DOHH2 (cell line): Measurements from ENCODE around the gene KDM4C.

Experiments used
- H3F3A ChIP-seq: fragments of 200-600 bp; sonication (generic), shearing (Covaris generic); 2 replicates; pipeline ENCODE4 v1.6.0; 2016; ENCODE audit warnings: antibody characterized with exemption, mild to moderate bottlenecking; ENCODE audit not compliant: control insufficient read depth, insufficient read depth
- H3K27ac ChIP-seq: fragments of 200-600 bp; sonication (generic); 2 replicates; pipeline ENCODE4 v1.5.1; 2014; ENCODE audit warnings: low read depth, mild to moderate bottlenecking, low read length, moderate library complexity
- H3K27me3 ChIP-seq: fragments of 200-600 bp; sonication (generic); 2 replicates; pipeline ENCODE4 v1.6.1; 2014; ENCODE audit warnings: mild to moderate bottlenecking, low read length, mixed read lengths; ENCODE audit not compliant: control insufficient read depth
- H3K36me3 ChIP-seq: fragments of 200-600 bp; sonication (generic); 2 replicates; pipeline ENCODE4 v1.6.1; 2014; ENCODE audit warnings: mild to moderate bottlenecking, low read length, moderate library complexity, mixed read lengths; ENCODE audit not compliant: control insufficient read depth
- H3K4me1 ChIP-seq: fragments of 200-600 bp; sonication (generic); 2 replicates; pipeline ENCODE4 v1.6.1; 2014; ENCODE audit warnings: mild to moderate bottlenecking, low read length, mixed read lengths; ENCODE audit not compliant: control insufficient read depth
- H3K4me2 ChIP-seq: fragments of 200-600 bp; sonication (generic); 2 replicates; pipeline ENCODE4 v1.6.0; 2014; ENCODE audit warnings: mild to moderate bottlenecking, low read length, moderate library complexity
- H3K4me3 ChIP-seq: fragments of 200-600 bp; sonication (generic); 2 replicates; pipeline ENCODE4 v1.5.1; 2014; ENCODE audit warnings: mild to moderate bottlenecking, low read length, mixed read lengths
- H3K79me2 ChIP-seq: fragments of 200-600 bp; sonication (generic); 2 replicates; pipeline ENCODE4 v1.6.1; 2014; ENCODE audit warnings: mild to moderate bottlenecking, low read length, mixed read lengths; ENCODE audit not compliant: control insufficient read depth
- H3K9me2 ChIP-seq: fragments of 200-600 bp; sonication (generic); replicated peaks from 2 replicates; pipeline ENCODE4 v1.6.1; 2014; ENCODE audit warnings: mild to moderate bottlenecking, low read length, mixed read lengths; ENCODE audit not compliant: control insufficient read depth
- H3K9me3 ChIP-seq: fragments of 200-600 bp; sonication (generic); 2 replicates; pipeline ENCODE4 v1.6.1; 2014; ENCODE audit warnings: antibody characterized with exemption, low read length, mixed read lengths; ENCODE audit not compliant: control insufficient read depth, insufficient read depth
- H4K20me1 ChIP-seq: fragments of 200-600 bp; sonication (generic); 2 replicates; pipeline ENCODE4 v1.6.0; 2014; ENCODE audit warnings: low read depth, mild to moderate bottlenecking, antibody characterized with exemption, low read length, moderate library complexity; ENCODE audit not compliant: control insufficient read depth, insufficient read depth
- EZH2phosphoT487 ChIP-seq: fragments of 200-600 bp; sonication (generic); IDR thresholded peaks from 2 replicates; pipeline ENCODE4 v1.6.1; 2017; ENCODE audit warnings: borderline replicate concordance, mild to moderate bottlenecking, antibody characterized with exemption, low read length, moderate library complexity, mixed read lengths
- TF ChIP-seq, protein P1 (sequence below): fragments of 200-600 bp; sonication (generic); IDR thresholded peaks from one replicate; pipeline ENCODE4 v1.5.1; 2014; ENCODE audit warnings: antibody characterized with exemption, mild to moderate bottlenecking, low read depth, low read length; ENCODE audit not compliant: poor library complexity, severe bottlenecking

The KDM4C gene

GRCh38 chr9:6917162-6917561, 159.4 kb downstream of the KDM4C start:
- Histone ChIP-seq H3K4me2 (no peak overlapping the region), H3K79me2 (no peaks in the 10 kb centered on the region), H3K27me3 (no peaks in the 10 kb centered on the region), H3K9me2 (no peaks in the 10 kb centered on the region), H3K4me1 (no peaks in the 10 kb centered on the region), H4K20me1 (no peaks in the 10 kb centered on the region), H3K9me3 (no peaks in the 10 kb centered on the region), H3F3A (no peaks in the 10 kb centered on the region), H3K4me3 (no peak overlapping the region), H3K27ac (no peak overlapping the region), H3K36me3 (peaks cover 5% of the 10 kb centered on the region; the same call in 1 of the 2 replicates)
- no peak for TF ChIP-seq EZH2phosphoT487
- TF ChIP-seq, protein P1, sequence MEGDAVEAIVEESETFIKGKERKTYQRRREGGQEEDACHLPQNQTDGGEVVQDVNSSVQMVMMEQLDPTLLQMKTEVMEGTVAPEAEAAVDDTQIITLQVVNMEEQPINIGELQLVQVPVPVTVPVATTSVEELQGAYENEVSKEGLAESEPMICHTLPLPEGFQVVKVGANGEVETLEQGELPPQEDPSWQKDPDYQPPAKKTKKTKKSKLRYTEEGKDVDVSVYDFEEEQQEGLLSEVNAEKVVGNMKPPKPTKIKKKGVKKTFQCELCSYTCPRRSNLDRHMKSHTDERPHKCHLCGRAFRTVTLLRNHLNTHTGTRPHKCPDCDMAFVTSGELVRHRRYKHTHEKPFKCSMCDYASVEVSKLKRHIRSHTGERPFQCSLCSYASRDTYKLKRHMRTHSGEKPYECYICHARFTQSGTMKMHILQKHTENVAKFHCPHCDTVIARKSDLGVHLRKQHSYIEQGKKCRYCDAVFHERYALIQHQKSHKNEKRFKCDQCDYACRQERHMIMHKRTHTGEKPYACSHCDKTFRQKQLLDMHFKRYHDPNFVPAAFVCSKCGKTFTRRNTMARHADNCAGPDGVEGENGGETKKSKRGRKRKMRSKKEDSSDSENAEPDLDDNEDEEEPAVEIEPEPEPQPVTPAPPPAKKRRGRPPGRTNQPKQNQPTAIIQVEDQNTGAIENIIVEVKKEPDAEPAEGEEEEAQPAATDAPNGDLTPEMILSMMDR = no peak

DNA sequence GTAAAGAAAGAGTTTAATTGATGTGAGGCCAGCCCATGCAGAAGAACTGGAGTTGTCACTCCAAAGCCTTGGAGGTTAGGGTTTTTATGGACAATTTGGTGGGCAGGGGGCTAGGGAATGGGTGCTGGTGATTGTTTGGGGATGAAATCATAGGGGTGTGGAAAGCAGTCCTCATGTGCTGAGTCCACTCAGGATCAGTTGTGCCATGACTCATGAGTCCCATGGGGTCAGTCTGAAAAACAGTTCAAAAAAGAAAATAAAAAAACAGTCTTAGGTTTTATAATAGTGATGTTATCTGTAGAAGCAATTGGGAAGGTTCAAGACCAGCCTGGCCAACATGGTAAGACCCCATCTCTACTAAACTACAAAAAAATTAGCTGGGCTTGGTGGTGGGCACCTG, 162.3 kb downstream of the KDM4C start:
- no peaks in the 10 kb centered on the region for H3F3A ChIP-seq
- H3K4me2 ChIP-seq = no peak overlapping the region
- no peaks in the 10 kb centered on the region for H3K9me3 ChIP-seq
- no peaks in the 10 kb centered on the region for H3K9me2 ChIP-seq
- no peaks in the 10 kb centered on the region for H3K4me1 ChIP-seq
- TF ChIP-seq EZH2phosphoT487 = no peak
- TF ChIP-seq, protein P1 = no peak
- H3K4me3 ChIP-seq = no peak overlapping the region
- no peaks in the 10 kb centered on the region for H3K79me2 ChIP-seq
- H4K20me1 ChIP-seq = no peaks in the 10 kb centered on the region
- peaks cover 5% of the 10 kb centered on the region; the same call in 1 of the 2 replicates for H3K36me3 ChIP-seq
- H3K27ac ChIP-seq = no peak overlapping the region
- no peaks in the 10 kb centered on the region for H3K27me3 ChIP-seq

- no peaks in the 10 kb centered on the region for H3K9me2 ChIP-seq
- no peak overlapping the region for H3K27ac ChIP-seq
- no peaks in the 10 kb centered on the region for H3K9me3 ChIP-seq
- H3K4me1 ChIP-seq = no peaks in the 10 kb centered on the region
- TF ChIP-seq EZH2phosphoT487 = no peak
- TF ChIP-seq, protein P1 = no peak
- no peak overlapping the region for H3K4me2 ChIP-seq
- H3K79me2 ChIP-seq = no peaks in the 10 kb centered on the region
- no peaks in the 10 kb centered on the region for H3K27me3 ChIP-seq
- no peaks in the 10 kb centered on the region for H4K20me1 ChIP-seq
- no peak overlapping the region for H3K4me3 ChIP-seq
- H3F3A ChIP-seq = no peaks in the 10 kb centered on the region
- H3K36me3 ChIP-seq = peaks cover 5% of the 10 kb centered on the region; the same call in 1 of the 2 replicates
Observed at GRCh38 chr9:6921315-6921714, 163.5 kb downstream of the KDM4C start.
